ENCODE measurements around the gene INHBA.

GRCh38 chr7:41699516-41699915, 3.4 kb downstream of the INHBA start:
- TF ChIP-seq CTCF (IDR thresholded peaks at IDR 0.05; ENCODE audit: extremely low read depth in 1 of 2, insufficient read depth in 1 of 2, low read depth in 1 of 2, low read length in 2 of 2) (no peak), MAX (IDR thresholded peaks at IDR 0.05; ENCODE audit: insufficient read depth, insufficient read length) (no peak), EZH2 (IDR thresholded peaks at IDR 0.05; ENCODE audit: borderline replicate concordance, low read depth, low read length, severe bottlenecking) (no peak), POLR2A (IDR thresholded peaks at IDR 0.05; ENCODE audit: low read depth, low read length) (no peak)
